ENCODE results near the gene NTM. TPM values are rescaled to one million over a fixed set of nuclear protein-coding genes. Genes with fewer than 3 reads are reported as not detected.

The NTM gene
- total RNA-seq, 4 donors from 2014 or later, result 0.21 to 3.2 (median 0.84) TPM

GRCh38 chr11:131925829-131926228 is 555.4 kb downstream of the NTM start:
- Histone ChIP-seq H3K27me3 (no peaks in the 10 kb centered on the region), H3K4me1 (peaks cover 0 to 5% (median 0%) of the 10 kb centered on the region in 3 donors), H3K4me3 (no peak overlapping the region), H3K9me3 (no peaks in the 10 kb centered on the region), H3K27ac (no peak overlapping the region), H3K36me3 (no peaks in the 10 kb centered on the region)
- TF ChIP-seq, protein P1, sequence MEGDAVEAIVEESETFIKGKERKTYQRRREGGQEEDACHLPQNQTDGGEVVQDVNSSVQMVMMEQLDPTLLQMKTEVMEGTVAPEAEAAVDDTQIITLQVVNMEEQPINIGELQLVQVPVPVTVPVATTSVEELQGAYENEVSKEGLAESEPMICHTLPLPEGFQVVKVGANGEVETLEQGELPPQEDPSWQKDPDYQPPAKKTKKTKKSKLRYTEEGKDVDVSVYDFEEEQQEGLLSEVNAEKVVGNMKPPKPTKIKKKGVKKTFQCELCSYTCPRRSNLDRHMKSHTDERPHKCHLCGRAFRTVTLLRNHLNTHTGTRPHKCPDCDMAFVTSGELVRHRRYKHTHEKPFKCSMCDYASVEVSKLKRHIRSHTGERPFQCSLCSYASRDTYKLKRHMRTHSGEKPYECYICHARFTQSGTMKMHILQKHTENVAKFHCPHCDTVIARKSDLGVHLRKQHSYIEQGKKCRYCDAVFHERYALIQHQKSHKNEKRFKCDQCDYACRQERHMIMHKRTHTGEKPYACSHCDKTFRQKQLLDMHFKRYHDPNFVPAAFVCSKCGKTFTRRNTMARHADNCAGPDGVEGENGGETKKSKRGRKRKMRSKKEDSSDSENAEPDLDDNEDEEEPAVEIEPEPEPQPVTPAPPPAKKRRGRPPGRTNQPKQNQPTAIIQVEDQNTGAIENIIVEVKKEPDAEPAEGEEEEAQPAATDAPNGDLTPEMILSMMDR (IDR thresholded peaks at IDR 0.05), result no peak
- no peak for TF ChIP-seq POLR2A (IDR thresholded peaks at IDR 0.05)
- no peak for DNase-seq
- WGBS, 2 donors, result 69 to 84% methylated on average over 4 of the region's 4 CpGs
- intact Hi-C loops (cut with DNase I), result no loop called here

- no peaks in the 10 kb centered on the region for H3K9me3 ChIP-seq
- H3K27me3 ChIP-seq, result no peaks in the 10 kb centered on the region
- WGBS, 2 donors, result 55 to 70% methylated on average over 8 to 9 of the region's 11 CpGs
- TF ChIP-seq, protein P1 (IDR thresholded peaks at IDR 0.05), result no peak
- TF ChIP-seq POLR2A (IDR thresholded peaks at IDR 0.05), result no peak
- intact Hi-C loops (cut with DNase I), result no loop called here
- no peak for DNase-seq
- peaks cover 0 to 3% (median 0%) of the 10 kb centered on the region in 3 donors for H3K4me1 ChIP-seq
- no peaks in the 10 kb centered on the region for H3K36me3 ChIP-seq
- no peak overlapping the region for H3K4me3 ChIP-seq
- H3K27ac ChIP-seq, result no peak overlapping the region
These were observed 558.6 kb downstream of the NTM start for GRCh38 chr11:131928992-131929391.

- intact Hi-C loops (cut with DNase I), result no loop called here
- TF ChIP-seq, protein P1 (IDR thresholded peaks at IDR 0.05), result no peak
- no peak for TF ChIP-seq POLR2A (IDR thresholded peaks at IDR 0.05)
- WGBS, 2 donors, result 41 to 47% methylated on average over 13 of the region's 13 CpGs
- Histone ChIP-seq H3K4me1 (no peaks in the 10 kb centered on the region), H3K9me3 (no peaks in the 10 kb centered on the region), H3K4me3 (no peak overlapping the region), H3K27ac (no peak overlapping the region), H3K27me3 (no peaks in the 10 kb centered on the region), H3K36me3 (no peaks in the 10 kb centered on the region)
- no peak for DNase-seq
These were observed 562.3 kb downstream of the NTM start for GRCh38 chr11:131932584-131933325.

DNA sequence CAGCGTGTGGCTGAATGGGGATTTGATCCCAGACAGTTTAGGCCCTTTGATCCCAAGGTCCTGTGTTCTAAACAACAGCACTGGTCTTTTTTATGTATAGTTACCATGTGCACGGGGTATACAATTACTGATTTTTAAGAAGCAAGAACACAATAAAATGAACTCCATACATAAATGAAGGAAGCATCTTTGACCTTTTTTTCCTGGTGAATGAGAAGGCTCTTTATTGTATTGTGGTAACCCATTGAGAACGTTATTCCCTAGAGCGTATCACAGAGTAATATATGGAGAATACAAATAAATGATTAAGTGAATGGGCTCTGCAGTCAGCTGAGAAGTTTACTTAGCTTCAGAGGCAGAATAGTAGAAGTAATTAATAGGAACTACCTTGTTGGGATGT is 563.6 kb downstream of the NTM start:
- Histone ChIP-seq H3K4me1 (no peaks in the 10 kb centered on the region), H3K4me3 (no peak overlapping the region), H3K9me3 (no peaks in the 10 kb centered on the region), H3K27me3 (no peaks in the 10 kb centered on the region), H3K36me3 (no peaks in the 10 kb centered on the region), H3K27ac (no peak overlapping the region)
- intact Hi-C loops (cut with DNase I), result no loop called here
- DNase-seq, result no peak
- 56 to 72% methylated on average over 4 of the region's 4 CpGs for WGBS, 2 donors
- TF ChIP-seq, protein P1 (IDR thresholded peaks at IDR 0.05), result no peak
- TF ChIP-seq POLR2A (IDR thresholded peaks at IDR 0.05), result no peak

DNA sequence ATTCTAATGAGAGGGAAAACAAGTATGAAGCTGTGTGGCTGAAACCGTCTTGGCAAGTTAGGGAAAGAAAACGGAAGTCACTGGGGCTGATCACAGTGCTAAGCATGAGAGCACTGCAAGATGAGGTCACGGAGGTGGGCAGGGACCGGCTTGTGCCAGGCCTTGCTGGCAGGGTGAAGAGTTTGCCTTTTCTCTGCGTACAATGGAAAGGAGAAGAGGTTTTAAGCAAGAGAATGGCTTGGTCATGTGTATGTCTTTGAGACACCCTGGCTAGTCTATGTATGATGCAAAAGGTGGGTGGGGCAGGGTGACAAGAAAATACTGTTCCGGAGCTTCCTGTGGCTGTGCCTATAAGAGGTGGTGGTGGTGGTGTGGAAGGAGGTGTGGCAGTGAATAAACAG is 567.9 kb downstream of the NTM start:
- no peaks in the 10 kb centered on the region for H3K27me3 ChIP-seq
- DNase-seq, result no peak
- no peak overlapping the region for H3K4me3 ChIP-seq
- WGBS, 2 donors, result 72 to 74% methylated on average over 6 of the region's 6 CpGs
- H3K27ac ChIP-seq, result no peak overlapping the region
- no peaks in the 10 kb centered on the region for H3K36me3 ChIP-seq
- intact Hi-C loops (cut with DNase I), result no loop called here
- no peaks in the 10 kb centered on the region for H3K4me1 ChIP-seq
- no peaks in the 10 kb centered on the region for H3K9me3 ChIP-seq
- TF ChIP-seq, protein P1 (IDR thresholded peaks at IDR 0.05), result no peak
- no peak for TF ChIP-seq POLR2A (IDR thresholded peaks at IDR 0.05)

Data from esophagus squamous epithelium (tissue), 5 donors.